Activated naive CD4-positive, alpha-beta T cell treated with anti-CD3 and anti-CD28 coated beads for 36 hours (primary cell): Measurements from ENCODE around the gene MAP3K15. TPM values are rescaled to one million over a fixed set of nuclear protein-coding genes. Genes with fewer than 3 reads are reported as not detected.

ENCODE experiments used
- CTCF ChIA-PET: fragments of 350-600 bp; sonication (Branson Sonifier 250); formaldehyde crosslinking; loops from one replicate; lab custom pipeline; 2021; ENCODE audit warnings: antibody characterized with exemption; lab: Charles Lee
- DNase-seq: peaks from one replicate; pipeline ENCODE4 v3.0.0-alpha.2; 2020
- H3K27ac Mint-ChIP-seq: one replicate; pipeline ENCODE4 v1.8.0; 2021; ENCODE audit warnings: mild to moderate bottlenecking, mixed read lengths
- H3K27me3 Mint-ChIP-seq: one replicate; pipeline ENCODE4 v1.8.0; 2021; ENCODE audit warnings: low read depth, mixed read lengths
- H3K36me3 Mint-ChIP-seq: one replicate; pipeline ENCODE4 v1.8.0; 2021; ENCODE audit warnings: low read depth, mixed read lengths
- H3K4me1 Mint-ChIP-seq: one replicate; pipeline ENCODE4 v1.8.0; 2021; ENCODE audit warnings: low read depth, mixed read lengths
- H3K4me3 Mint-ChIP-seq: one replicate; pipeline ENCODE4 v1.8.0; 2021; ENCODE audit warnings: mild to moderate bottlenecking, moderate library complexity, mixed read lengths
- H3K9me3 Mint-ChIP-seq: one replicate; pipeline ENCODE4 v1.8.0; 2021; ENCODE audit warnings: mixed read lengths
- intact Hi-C: fragments of 100-400 bp; cut with micrococcal nuclease; formaldehyde crosslinking; loops from one replicate; pipeline ENCODE4 v1.15.1; 2023
- total RNA-seq, 2 experiments: library from RNA; stranded (reverse); gene quantifications; one replicate each; pipeline ENCODE4 v1.2.3, GENCODE V29; 2021

MAP3K15 gene, protein sequence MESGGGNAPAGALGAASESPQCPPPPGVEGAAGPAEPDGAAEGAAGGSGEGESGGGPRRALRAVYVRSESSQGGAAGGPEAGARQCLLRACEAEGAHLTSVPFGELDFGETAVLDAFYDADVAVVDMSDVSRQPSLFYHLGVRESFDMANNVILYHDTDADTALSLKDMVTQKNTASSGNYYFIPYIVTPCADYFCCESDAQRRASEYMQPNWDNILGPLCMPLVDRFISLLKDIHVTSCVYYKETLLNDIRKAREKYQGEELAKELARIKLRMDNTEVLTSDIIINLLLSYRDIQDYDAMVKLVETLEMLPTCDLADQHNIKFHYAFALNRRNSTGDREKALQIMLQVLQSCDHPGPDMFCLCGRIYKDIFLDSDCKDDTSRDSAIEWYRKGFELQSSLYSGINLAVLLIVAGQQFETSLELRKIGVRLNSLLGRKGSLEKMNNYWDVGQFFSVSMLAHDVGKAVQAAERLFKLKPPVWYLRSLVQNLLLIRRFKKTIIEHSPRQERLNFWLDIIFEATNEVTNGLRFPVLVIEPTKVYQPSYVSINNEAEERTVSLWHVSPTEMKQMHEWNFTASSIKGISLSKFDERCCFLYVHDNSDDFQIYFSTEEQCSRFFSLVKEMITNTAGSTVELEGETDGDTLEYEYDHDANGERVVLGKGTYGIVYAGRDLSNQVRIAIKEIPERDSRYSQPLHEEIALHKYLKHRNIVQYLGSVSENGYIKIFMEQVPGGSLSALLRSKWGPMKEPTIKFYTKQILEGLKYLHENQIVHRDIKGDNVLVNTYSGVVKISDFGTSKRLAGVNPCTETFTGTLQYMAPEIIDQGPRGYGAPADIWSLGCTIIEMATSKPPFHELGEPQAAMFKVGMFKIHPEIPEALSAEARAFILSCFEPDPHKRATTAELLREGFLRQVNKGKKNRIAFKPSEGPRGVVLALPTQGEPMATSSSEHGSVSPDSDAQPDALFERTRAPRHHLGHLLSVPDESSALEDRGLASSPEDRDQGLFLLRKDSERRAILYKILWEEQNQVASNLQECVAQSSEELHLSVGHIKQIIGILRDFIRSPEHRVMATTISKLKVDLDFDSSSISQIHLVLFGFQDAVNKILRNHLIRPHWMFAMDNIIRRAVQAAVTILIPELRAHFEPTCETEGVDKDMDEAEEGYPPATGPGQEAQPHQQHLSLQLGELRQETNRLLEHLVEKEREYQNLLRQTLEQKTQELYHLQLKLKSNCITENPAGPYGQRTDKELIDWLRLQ (N-terminal part only)
- 1 to 10 TPM; 1.2 to 1.3 TPM for total RNA-seq

DNA sequence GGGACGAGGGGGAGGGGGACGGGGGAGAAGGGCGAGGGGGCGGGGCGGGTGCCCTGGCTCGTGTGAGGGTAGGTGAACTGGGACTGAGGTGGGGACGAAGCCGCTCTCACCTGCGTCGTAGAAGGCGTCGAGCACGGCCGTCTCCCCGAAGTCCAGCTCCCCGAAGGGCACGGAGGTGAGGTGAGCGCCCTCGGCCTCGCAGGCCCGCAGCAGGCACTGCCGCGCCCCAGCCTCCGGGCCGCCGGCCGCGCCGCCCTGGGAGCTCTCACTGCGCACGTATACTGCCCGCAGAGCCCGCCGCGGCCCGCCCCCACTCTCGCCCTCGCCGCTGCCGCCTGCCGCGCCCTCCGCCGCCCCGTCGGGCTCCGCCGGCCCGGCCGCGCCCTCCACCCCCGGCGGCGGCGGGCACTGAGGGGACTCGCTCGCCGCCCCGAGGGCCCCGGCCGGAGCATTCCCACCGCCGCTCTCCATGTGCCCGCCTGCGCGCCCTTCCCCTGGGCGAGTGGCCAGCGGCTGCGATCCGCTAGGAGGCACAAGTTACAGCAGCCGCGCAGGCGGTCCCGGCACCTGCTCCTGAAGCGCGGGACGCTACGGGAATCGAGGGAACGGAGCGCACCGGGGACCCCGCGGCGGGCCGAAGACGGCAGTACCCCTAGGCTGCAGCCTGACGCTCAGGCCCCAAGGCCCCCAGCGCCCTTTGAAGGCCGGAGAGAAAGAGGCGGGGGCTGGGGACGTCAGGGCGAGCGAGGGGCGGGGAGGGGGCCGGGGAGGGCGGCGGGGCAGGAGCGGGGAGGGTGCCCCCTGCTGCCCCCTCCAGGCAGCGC, at the start of gene MAP3K15:
MAP3K15 (minus strand) TSS at position 718 of the 824 bp plus-strand sequence; CDS start at position 471, 247 bp downstream.
- no peaks in the 10 kb centered on the region for H3K36me3 Mint-ChIP-seq
- H3K27ac Mint-ChIP-seq: no peak within 1 kb of the TSS
- peaks cover 10% of the 10 kb centered on the region for H3K27me3 Mint-ChIP-seq
- no peaks in the 10 kb centered on the region for H3K4me1 Mint-ChIP-seq
- peak within 1 kb of the TSS; percentile 50 for H3K4me3 Mint-ChIP-seq
- peak; percentile 15 for DNase-seq
- H3K9me3 Mint-ChIP-seq: no peaks in the 10 kb centered on the region
- intact Hi-C loops: loop anchor here (1.0 to 2.0 kb wide), 2 partner anchors 17 to 142 kb away; no protein-coding TSS in a partner anchor
- CTCF ChIA-PET: interaction anchor here (0.5 to 1.3 kb wide), 4 partner anchors 14 to 138 kb away, joined by 3 to 4 read pairs (median 4); no protein-coding TSS in a partner anchor

DNA sequence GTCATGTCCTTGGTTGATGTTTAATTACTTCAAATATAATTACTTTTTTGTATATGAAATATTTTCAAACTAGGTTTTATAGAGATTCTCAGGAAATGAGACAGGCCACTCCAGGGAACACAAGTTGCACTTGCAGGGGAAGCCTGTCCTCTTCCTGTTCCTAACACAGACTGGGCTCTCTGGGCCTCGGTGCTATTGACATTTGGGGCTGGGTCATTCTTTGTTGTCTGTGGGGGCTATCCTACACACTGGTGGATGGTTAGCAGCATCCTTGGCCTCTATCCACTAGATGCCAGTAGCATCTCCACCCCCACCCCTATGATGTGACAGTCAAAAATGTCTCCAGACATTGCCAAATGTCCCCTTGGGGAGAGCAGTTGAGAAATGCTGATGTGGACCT, 49.3 kb upstream of the MAP3K15 start:
- CTCF ChIA-PET: no interaction called here
- H3K27me3 Mint-ChIP-seq: no peaks in the 10 kb centered on the region
- no peak for DNase-seq
- H3K4me3 Mint-ChIP-seq: no peak overlapping the region
- no peak overlapping the region for H3K27ac Mint-ChIP-seq
- no peaks in the 10 kb centered on the region for H3K9me3 Mint-ChIP-seq
- H3K4me1 Mint-ChIP-seq: peaks cover 35% of the 10 kb centered on the region
- intact Hi-C loops: loop anchor here (5.0 kb wide), 1 partner anchor 578 kb away; the partner anchor contains the start of gene EIF1AX
- H3K36me3 Mint-ChIP-seq: peaks cover 17% of the 10 kb centered on the region

DNA sequence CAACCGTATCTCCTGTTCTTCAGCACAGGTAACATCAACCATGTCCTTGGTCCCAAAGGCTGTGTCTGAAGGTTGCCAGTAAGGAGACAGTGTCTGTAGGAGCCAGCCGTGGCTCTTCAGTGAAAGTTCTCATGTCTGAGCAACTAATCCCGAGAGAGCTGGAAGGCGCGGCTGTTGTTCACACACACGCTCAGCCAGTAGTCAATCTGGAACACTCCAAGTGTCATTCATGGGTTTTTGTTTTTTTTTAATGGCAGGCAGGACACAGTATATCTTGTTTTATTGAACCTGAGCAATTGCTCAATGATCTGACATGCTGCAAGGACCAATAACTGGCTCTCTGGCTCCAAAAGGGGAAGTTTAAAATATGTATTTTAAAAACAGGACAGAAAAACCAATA, 48.4 kb upstream of the MAP3K15 start:
- Mint-ChIP-seq H3K4me1 (peaks cover 34% of the 10 kb centered on the region), H3K36me3 (peaks cover 14% of the 10 kb centered on the region), H3K9me3 (no peaks in the 10 kb centered on the region), H3K27ac (peak overlapping the region; percentile 63), H3K4me3 (no peak overlapping the region), H3K27me3 (no peaks in the 10 kb centered on the region)
- intact Hi-C loops: no loop called here
- CTCF ChIA-PET: no interaction called here
- DNase-seq: peak; percentile 26

DNA sequence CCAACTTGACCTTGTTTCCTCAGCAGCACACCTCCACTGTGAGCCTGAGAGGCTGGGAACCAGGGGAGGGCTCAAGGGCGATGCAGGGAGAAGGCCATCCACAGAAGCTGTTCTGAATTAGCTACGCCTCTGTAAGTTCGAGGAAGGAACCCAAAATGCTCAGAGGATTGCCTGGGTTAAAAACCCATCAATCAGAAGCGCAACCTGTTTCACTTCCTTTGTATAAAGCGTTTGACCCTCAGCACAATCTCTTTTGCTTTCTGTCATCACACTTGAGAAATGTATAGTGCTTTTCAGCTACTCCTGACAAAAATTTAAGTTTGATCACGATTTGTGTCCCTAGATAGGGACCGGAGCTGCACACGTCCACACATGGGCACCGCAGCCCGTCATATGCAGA, 48.0 kb upstream of the MAP3K15 start:
- no peak for DNase-seq
- Mint-ChIP-seq H3K9me3 (no peaks in the 10 kb centered on the region), H3K27ac (peak overlapping the region; percentile 63), H3K27me3 (no peaks in the 10 kb centered on the region), H3K4me3 (no peak overlapping the region), H3K36me3 (peaks cover 12% of the 10 kb centered on the region), H3K4me1 (peaks cover 32% of the 10 kb centered on the region)
- intact Hi-C loops: no loop called here
- CTCF ChIA-PET: no interaction called here

DNA sequence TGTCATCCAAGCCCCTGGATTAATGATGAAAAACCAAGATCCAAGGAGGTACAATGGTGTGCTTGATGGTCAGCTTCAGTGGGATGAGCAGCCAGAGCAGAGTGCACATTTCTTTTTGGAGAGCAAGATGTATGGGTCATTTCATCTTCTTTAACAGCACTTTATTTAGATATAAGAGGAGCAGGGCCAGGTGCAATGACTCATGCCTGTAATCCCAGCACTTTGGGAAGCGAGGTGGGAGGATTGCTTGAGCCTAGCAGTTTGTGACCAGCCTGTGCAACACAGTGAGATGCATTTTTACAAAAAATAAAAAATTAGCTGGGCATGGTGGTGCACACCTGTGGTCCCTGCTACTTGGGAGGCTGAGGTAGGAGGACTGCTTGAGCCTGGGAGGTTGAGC, 45.3 kb upstream of the MAP3K15 start:
- peaks cover 37% of the 10 kb centered on the region for H3K4me1 Mint-ChIP-seq
- no peak for DNase-seq
- CTCF ChIA-PET: no interaction called here
- peaks cover 7% of the 10 kb centered on the region for H3K36me3 Mint-ChIP-seq
- H3K27me3 Mint-ChIP-seq: no peaks in the 10 kb centered on the region
- H3K27ac Mint-ChIP-seq: no peak overlapping the region
- H3K9me3 Mint-ChIP-seq: no peaks in the 10 kb centered on the region
- H3K4me3 Mint-ChIP-seq: no peak overlapping the region
- intact Hi-C loops: no loop called here

DNA sequence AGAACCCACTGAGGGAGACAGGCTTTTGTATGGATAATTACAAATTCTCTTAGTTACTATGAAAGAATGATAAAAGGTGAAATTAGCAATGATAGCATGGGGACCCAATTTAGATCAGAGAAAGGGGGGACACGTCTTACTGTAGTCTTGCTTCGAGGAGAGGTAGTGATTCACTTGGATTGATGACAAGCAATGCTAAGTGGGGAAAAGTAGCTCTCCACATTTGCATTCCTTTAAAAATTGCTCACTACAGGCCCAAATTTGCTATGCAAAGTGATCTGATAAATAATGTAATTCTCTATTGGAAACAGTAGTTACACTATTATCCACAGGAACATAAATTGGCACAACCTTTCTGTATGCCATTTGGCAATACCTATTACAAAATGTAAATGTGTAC, 42.5 kb upstream of the MAP3K15 start:
- intact Hi-C loops: no loop called here
- peaks cover 37% of the 10 kb centered on the region for H3K4me1 Mint-ChIP-seq
- H3K27ac Mint-ChIP-seq: no peak overlapping the region
- H3K36me3 Mint-ChIP-seq: no peaks in the 10 kb centered on the region
- H3K4me3 Mint-ChIP-seq: no peak overlapping the region
- H3K9me3 Mint-ChIP-seq: no peaks in the 10 kb centered on the region
- DNase-seq: no peak
- no peaks in the 10 kb centered on the region for H3K27me3 Mint-ChIP-seq
- CTCF ChIA-PET: no interaction called here

DNA sequence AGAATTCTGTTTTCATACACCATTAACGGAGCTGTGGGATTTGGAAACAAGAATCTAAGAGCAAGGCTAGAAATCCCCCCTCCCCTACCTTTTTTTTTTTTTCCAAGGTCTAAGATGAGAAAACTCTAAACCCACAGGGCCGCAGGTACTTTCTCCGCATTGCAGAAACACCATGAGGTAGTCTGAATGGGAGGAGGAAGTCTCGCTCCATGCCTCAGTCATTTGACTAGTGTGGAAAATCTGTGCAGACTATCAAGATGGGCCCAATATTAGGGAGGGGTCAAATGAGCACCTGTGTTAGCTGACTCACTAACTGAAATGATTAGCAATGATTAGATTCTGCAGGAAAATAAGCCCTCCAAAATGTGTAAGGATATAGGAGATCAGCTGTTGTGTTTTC, 40.9 kb upstream of the MAP3K15 start:
- Mint-ChIP-seq H3K4me3 (no peak overlapping the region), H3K9me3 (no peaks in the 10 kb centered on the region), H3K4me1 (peaks cover 48% of the 10 kb centered on the region), H3K27ac (peak overlapping the region; percentile 81), H3K27me3 (no peaks in the 10 kb centered on the region), H3K36me3 (peaks cover 3% of the 10 kb centered on the region)
- CTCF ChIA-PET: interaction anchor here (0.6 to 0.7 kb wide), 2 partner anchors 9 to 148 kb away, joined by 3 to 4 read pairs; no protein-coding TSS in a partner anchor
- no peak for DNase-seq
- intact Hi-C loops: no loop called here

DNA sequence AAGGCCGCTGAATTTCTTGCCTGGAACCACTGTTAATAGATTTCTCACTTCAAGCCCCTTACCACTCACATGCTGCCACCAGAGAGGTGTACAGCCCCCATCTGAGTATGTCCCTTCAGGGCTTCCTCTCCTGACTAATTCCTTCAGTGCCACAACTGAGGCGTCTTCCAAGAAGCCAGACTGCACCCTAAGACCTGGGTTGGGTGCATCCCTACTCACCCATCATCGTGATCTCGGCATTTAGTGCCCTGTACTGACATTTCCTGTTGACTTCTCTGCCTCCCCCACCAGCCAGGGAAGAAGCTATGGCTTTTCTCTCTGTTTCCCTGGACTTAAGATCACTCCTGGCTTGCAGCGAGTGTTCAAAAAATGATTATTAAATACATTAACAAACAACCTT, 40.4 kb upstream of the MAP3K15 start:
- Mint-ChIP-seq H3K9me3 (no peaks in the 10 kb centered on the region), H3K27me3 (no peaks in the 10 kb centered on the region), H3K36me3 (peaks cover 3% of the 10 kb centered on the region), H3K27ac (peak overlapping the region; percentile 81), H3K4me3 (no peak overlapping the region), H3K4me1 (peaks cover 49% of the 10 kb centered on the region)
- DNase-seq: no peak
- intact Hi-C loops: loop anchor here (1.0 to 2.0 kb wide), 4 partner anchors 11 to 127 kb away; no protein-coding TSS in a partner anchor
- CTCF ChIA-PET: interaction anchor here (0.6 to 0.7 kb wide), 2 partner anchors 10 to 149 kb away, joined by 3 to 4 read pairs; no protein-coding TSS in a partner anchor

DNA sequence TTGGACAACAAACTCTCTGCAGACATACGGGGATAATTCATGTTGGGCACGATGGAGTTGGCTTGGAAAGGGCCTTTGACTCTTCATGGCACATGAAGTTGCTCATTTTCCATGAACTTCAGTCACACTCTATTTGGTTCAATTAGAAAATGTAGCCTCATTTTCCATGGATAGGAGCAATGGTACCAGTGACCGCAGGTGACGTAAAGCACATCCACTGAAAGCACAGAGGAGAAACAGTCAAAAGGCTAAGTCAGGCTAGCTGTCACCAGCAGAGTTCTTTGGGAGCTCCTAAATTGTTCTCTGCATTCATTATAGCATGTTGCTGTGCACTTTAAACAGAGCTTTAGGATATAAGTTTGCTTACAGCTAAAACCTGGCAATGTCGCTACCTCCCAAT, 39.9 kb upstream of the MAP3K15 start:
- Mint-ChIP-seq H3K27me3 (no peaks in the 10 kb centered on the region), H3K9me3 (no peaks in the 10 kb centered on the region), H3K36me3 (peaks cover 3% of the 10 kb centered on the region), H3K27ac (peak overlapping the region; percentile 81), H3K4me1 (peaks cover 54% of the 10 kb centered on the region), H3K4me3 (no peak overlapping the region)
- intact Hi-C loops: loop anchor here (1.0 to 2.0 kb wide), 4 partner anchors 11 to 128 kb away; no protein-coding TSS in a partner anchor
- DNase-seq: no peak
- CTCF ChIA-PET: interaction anchor here (1.1 kb wide), 1 partner anchor 12 kb away, joined by 3 read pairs; no protein-coding TSS in a partner anchor

DNA sequence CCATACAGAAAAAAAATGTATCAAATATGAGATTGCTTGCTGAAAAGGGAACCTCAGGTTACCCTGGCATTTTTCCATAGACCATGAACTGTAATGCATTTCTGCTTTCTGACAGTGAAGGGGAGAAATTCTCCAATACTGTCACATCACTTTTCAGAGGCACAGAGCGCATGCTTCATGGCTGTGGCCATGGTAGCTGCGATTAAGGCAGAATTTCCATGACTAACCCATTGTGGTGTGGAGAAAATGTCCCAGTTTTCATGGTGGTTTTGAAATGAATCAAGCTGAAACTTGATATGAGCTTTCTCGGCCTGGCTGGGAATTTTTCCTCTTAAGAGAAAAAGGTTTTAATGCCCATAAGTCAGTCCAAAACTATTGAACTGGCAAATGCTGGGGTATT, 39.5 kb upstream of the MAP3K15 start:
- DNase-seq: peak; percentile 55
- Mint-ChIP-seq H3K4me1 (peaks cover 58% of the 10 kb centered on the region), H3K36me3 (peaks cover 4% of the 10 kb centered on the region), H3K27ac (peak overlapping the region; percentile 81), H3K9me3 (no peaks in the 10 kb centered on the region), H3K4me3 (no peak overlapping the region), H3K27me3 (no peaks in the 10 kb centered on the region)
- CTCF ChIA-PET: interaction anchor here (1.1 kb wide), 1 partner anchor 12 kb away, joined by 3 read pairs; no protein-coding TSS in a partner anchor
- intact Hi-C loops: loop anchor here (1.0 to 2.0 kb wide), 4 partner anchors 12 to 128 kb away; no protein-coding TSS in a partner anchor

DNA sequence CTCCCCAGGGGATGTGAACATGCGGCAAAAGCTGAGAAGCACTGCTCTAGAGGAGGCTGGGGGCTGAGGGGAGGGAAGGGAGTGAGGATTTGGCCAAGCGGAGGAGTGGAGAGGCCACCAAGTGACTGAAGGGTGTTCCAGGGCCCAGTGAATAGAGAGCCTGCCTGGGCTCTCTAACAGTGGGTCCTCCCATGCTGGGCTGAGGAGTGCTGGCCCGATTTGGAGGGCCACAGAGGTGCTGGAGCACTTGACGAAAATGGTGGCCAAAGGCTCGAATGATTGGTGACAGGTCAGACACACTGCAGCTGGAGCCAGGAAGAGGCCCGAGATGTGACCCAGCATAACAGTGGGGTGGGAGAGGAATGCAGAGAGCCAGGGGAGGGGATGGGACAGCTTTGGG, 37.5 kb upstream of the MAP3K15 start:
- Mint-ChIP-seq H3K27ac (peak overlapping the region; percentile 59), H3K4me3 (no peak overlapping the region), H3K36me3 (peaks cover 17% of the 10 kb centered on the region), H3K4me1 (peaks cover 72% of the 10 kb centered on the region), H3K27me3 (no peaks in the 10 kb centered on the region), H3K9me3 (no peaks in the 10 kb centered on the region)
- no peak for DNase-seq
- CTCF ChIA-PET: interaction anchor here (0.6 kb wide), 1 partner anchor 336 kb away, joined by 3 read pairs; no protein-coding TSS in a partner anchor
- intact Hi-C loops: no loop called here
